Activated CD4-positive, alpha-beta T cell treated with anti-CD3 and anti-CD28 coated beads, Interleukin-2, amount 10 ng/mL, durations not matched to agents 7 days and 5 days (primary cell): ENCODE results near the gene VLDLR. TPM values are rescaled to one million over a fixed set of nuclear protein-coding genes. Genes with fewer than 3 reads are reported as not detected.
A peak's percentile ranks its signal among the peaks of the same experiment; 100 is the strongest.

Experiments
- CTCF ChIA-PET: fragments of 350-600 bp; sonication (Branson Sonifier 250); formaldehyde crosslinking; loops from one replicate; lab custom pipeline; 2021; ENCODE audit warnings: antibody characterized with exemption; lab: Charles Lee
- POLR2A ChIA-PET: fragments of 350-600 bp; sonication (Branson Sonifier 250); formaldehyde crosslinking; loops from one replicate; lab custom pipeline; 2021; ENCODE audit warnings: antibody characterized with exemption; lab: Charles Lee
- DNase-seq: peaks from one replicate; pipeline ENCODE4 v3.0.0-alpha.2; 2020
- H3K27ac Mint-ChIP-seq: one replicate; pipeline ENCODE4 v1.8.0; 2021; ENCODE audit warnings: mild to moderate bottlenecking, moderate library complexity, mixed read lengths
- H3K27me3 Mint-ChIP-seq: one replicate; pipeline ENCODE4 v1.8.0; 2021; ENCODE audit warnings: mixed read lengths
- H3K36me3 Mint-ChIP-seq: one replicate; pipeline ENCODE4 v1.8.0; 2021; ENCODE audit warnings: low read depth, mixed read lengths
- H3K4me1 Mint-ChIP-seq: one replicate; pipeline ENCODE4 v1.8.0; 2021; ENCODE audit warnings: mixed read lengths
- H3K4me3 Mint-ChIP-seq: one replicate; pipeline ENCODE4 v1.8.0; 2021; ENCODE audit warnings: mild to moderate bottlenecking, moderate library complexity, mixed read lengths
- H3K9me3 Mint-ChIP-seq: one replicate; pipeline ENCODE4 v1.8.0; 2021; ENCODE audit warnings: mixed read lengths
- total RNA-seq, 2 experiments: library from RNA; stranded (reverse); gene quantifications; one replicate each; pipeline ENCODE4 v1.2.3, GENCODE V29; 2021

VLDLR gene
- total RNA-seq = 1 to 10 TPM; 3.7 to 3.9 TPM

- ChIA-PET CTCF (interaction anchor here (0.9 to 1.4 kb wide), 3 partner anchors 11 to 120 kb away, joined by 3 to 4 read pairs (median 3); no protein-coding TSS in a partner anchor), POLR2A (no interaction called here)
- Mint-ChIP-seq H3K27me3 (peaks cover 64% of the 10 kb centered on the region), H3K27ac (peak within 1 kb of the TSS; percentile 82), H3K4me3 (peak within 1 kb of the TSS; percentile 81), H3K9me3 (peaks cover 2% of the 10 kb centered on the region), H3K36me3 (peaks cover 2% of the 10 kb centered on the region), H3K4me1 (peaks cover 17% of the 10 kb centered on the region)
- DNase-seq = peak; percentile 35
These were observed at the start of gene VLDLR for GRCh38 chr9:2621722-2622460. VLDLR (plus strand) TSS chr9:2621787; CDS start chr9:2622190, 403 bp downstream.

GRCh38 chr9:2574203-2574602 lies 47.4 kb upstream of the VLDLR start:
- CTCF ChIA-PET = no interaction called here
- Mint-ChIP-seq H3K36me3 (no peaks in the 10 kb centered on the region), H3K27me3 (peaks cover 1% of the 10 kb centered on the region), H3K27ac (no peak overlapping the region), H3K4me3 (no peak overlapping the region), H3K4me1 (no peaks in the 10 kb centered on the region), H3K9me3 (no peaks in the 10 kb centered on the region)
- POLR2A ChIA-PET = no interaction called here
- no peak for DNase-seq

- ChIA-PET POLR2A (no interaction called here), CTCF (no interaction called here)
- no peak for DNase-seq
- Mint-ChIP-seq H3K27ac (no peak overlapping the region), H3K27me3 (peaks cover 1% of the 10 kb centered on the region), H3K9me3 (no peaks in the 10 kb centered on the region), H3K36me3 (no peaks in the 10 kb centered on the region), H3K4me3 (no peak overlapping the region), H3K4me1 (no peaks in the 10 kb centered on the region)
These were observed 45.0 kb upstream of the VLDLR start for GRCh38 chr9:2576631-2577030.

GRCh38 chr9:2583308-2584013 lies 38.1 kb upstream of the VLDLR start:
- H3K27me3 Mint-ChIP-seq = peaks cover 11% of the 10 kb centered on the region

GRCh38 chr9:2591967-2592366 lies 29.6 kb upstream of the VLDLR start:
- Mint-ChIP-seq H3K4me3 (no peak overlapping the region), H3K27ac (no peak overlapping the region), H3K9me3 (peaks cover 16% of the 10 kb centered on the region), H3K27me3 (peaks cover 20% of the 10 kb centered on the region), H3K36me3 (no peaks in the 10 kb centered on the region), H3K4me1 (no peaks in the 10 kb centered on the region)
- no peak for DNase-seq
- ChIA-PET POLR2A (no interaction called here), CTCF (no interaction called here)

More at GRCh38 chr9:2583308-2584013, 38.1 kb upstream of the VLDLR start:
- Mint-ChIP-seq H3K27ac (no peak overlapping the region), H3K4me3 (no peak overlapping the region), H3K9me3 (no peaks in the 10 kb centered on the region), H3K36me3 (no peaks in the 10 kb centered on the region), H3K4me1 (no peaks in the 10 kb centered on the region)
- POLR2A ChIA-PET = no interaction called here
- CTCF ChIA-PET = interaction anchor here (1.3 kb wide), 1 partner anchor 11 kb away, joined by 3 read pairs; no protein-coding TSS in a partner anchor
- no peak for DNase-seq

GRCh38 chr9:2593744-2594143 lies 27.8 kb upstream of the VLDLR start:
- CTCF ChIA-PET = no interaction called here
- Mint-ChIP-seq H3K4me1 (no peaks in the 10 kb centered on the region), H3K36me3 (no peaks in the 10 kb centered on the region), H3K4me3 (no peak overlapping the region), H3K9me3 (peaks cover 16% of the 10 kb centered on the region), H3K27ac (no peak overlapping the region), H3K27me3 (peaks cover 16% of the 10 kb centered on the region)
- no peak for DNase-seq
- POLR2A ChIA-PET = no interaction called here

- no peak for DNase-seq
- Mint-ChIP-seq H3K27ac (no peak overlapping the region), H3K4me1 (no peaks in the 10 kb centered on the region), H3K27me3 (peaks cover 17% of the 10 kb centered on the region), H3K4me3 (no peak overlapping the region), H3K9me3 (peaks cover 13% of the 10 kb centered on the region), H3K36me3 (no peaks in the 10 kb centered on the region)
- POLR2A ChIA-PET = no interaction called here
- CTCF ChIA-PET = interaction anchor here (1.1 kb wide), 1 partner anchor 32 kb away, joined by 3 read pairs; no protein-coding TSS in a partner anchor
These were observed 25.6 kb upstream of the VLDLR start for GRCh38 chr9:2595973-2596372.

- H3K4me3 Mint-ChIP-seq = no peak overlapping the region
- H3K4me1 Mint-ChIP-seq = no peaks in the 10 kb centered on the region
- ChIA-PET CTCF (no interaction called here), POLR2A (no interaction called here)
- peaks cover 18% of the 10 kb centered on the region for H3K27me3 Mint-ChIP-seq
- DNase-seq = no peak
- H3K27ac Mint-ChIP-seq = no peak overlapping the region
- no peaks in the 10 kb centered on the region for H3K36me3 Mint-ChIP-seq
- peaks cover 7% of the 10 kb centered on the region for H3K9me3 Mint-ChIP-seq
These were observed 24.1 kb upstream of the VLDLR start for GRCh38 chr9:2597483-2597882.

GRCh38 chr9:2599896-2600295 lies 21.7 kb upstream of the VLDLR start:
- DNase-seq = no peak
- ChIA-PET CTCF (no interaction called here), POLR2A (no interaction called here)
- Mint-ChIP-seq H3K4me1 (no peaks in the 10 kb centered on the region), H3K9me3 (no peaks in the 10 kb centered on the region), H3K4me3 (no peak overlapping the region), H3K36me3 (no peaks in the 10 kb centered on the region), H3K27ac (no peak overlapping the region), H3K27me3 (peaks cover 18% of the 10 kb centered on the region)

GRCh38 chr9:2600307-2600706 lies 21.3 kb upstream of the VLDLR start:
- Mint-ChIP-seq H3K27me3 (peaks cover 18% of the 10 kb centered on the region), H3K4me1 (no peaks in the 10 kb centered on the region), H3K36me3 (no peaks in the 10 kb centered on the region), H3K27ac (no peak overlapping the region), H3K4me3 (no peak overlapping the region), H3K9me3 (no peaks in the 10 kb centered on the region)
- CTCF ChIA-PET = no interaction called here
- POLR2A ChIA-PET = no interaction called here
- no peak for DNase-seq

GRCh38 chr9:2601785-2602378 lies 19.7 kb upstream of the VLDLR start:
- no peak overlapping the region for H3K4me3 Mint-ChIP-seq
- no peaks in the 10 kb centered on the region for H3K4me1 Mint-ChIP-seq
- H3K27me3 Mint-ChIP-seq = peaks cover 16% of the 10 kb centered on the region
- POLR2A ChIA-PET = no interaction called here
- H3K9me3 Mint-ChIP-seq = no peaks in the 10 kb centered on the region
- H3K36me3 Mint-ChIP-seq = no peaks in the 10 kb centered on the region
- CTCF ChIA-PET = no interaction called here
- no peak for DNase-seq
- H3K27ac Mint-ChIP-seq = no peak overlapping the region

- POLR2A ChIA-PET = no interaction called here
- CTCF ChIA-PET = no interaction called here
These were observed 18.9 kb upstream of the VLDLR start for GRCh38 chr9:2602704-2603116.

GRCh38 chr9:2603621-2604020 lies 18.0 kb upstream of the VLDLR start:
- Mint-ChIP-seq H3K27me3 (peaks cover 18% of the 10 kb centered on the region), H3K9me3 (no peaks in the 10 kb centered on the region), H3K27ac (no peak overlapping the region), H3K4me1 (no peaks in the 10 kb centered on the region), H3K4me3 (no peak overlapping the region), H3K36me3 (no peaks in the 10 kb centered on the region)
- ChIA-PET POLR2A (no interaction called here), CTCF (no interaction called here)
- no peak for DNase-seq

More at GRCh38 chr9:2602704-2603116, 18.9 kb upstream of the VLDLR start:
- DNase-seq = no peak
- Mint-ChIP-seq H3K4me1 (no peaks in the 10 kb centered on the region), H3K36me3 (no peaks in the 10 kb centered on the region), H3K9me3 (no peaks in the 10 kb centered on the region), H3K27me3 (peaks cover 18% of the 10 kb centered on the region), H3K27ac (no peak overlapping the region), H3K4me3 (no peak overlapping the region)
